ENCODE data around the gene PAX2.

DNA sequence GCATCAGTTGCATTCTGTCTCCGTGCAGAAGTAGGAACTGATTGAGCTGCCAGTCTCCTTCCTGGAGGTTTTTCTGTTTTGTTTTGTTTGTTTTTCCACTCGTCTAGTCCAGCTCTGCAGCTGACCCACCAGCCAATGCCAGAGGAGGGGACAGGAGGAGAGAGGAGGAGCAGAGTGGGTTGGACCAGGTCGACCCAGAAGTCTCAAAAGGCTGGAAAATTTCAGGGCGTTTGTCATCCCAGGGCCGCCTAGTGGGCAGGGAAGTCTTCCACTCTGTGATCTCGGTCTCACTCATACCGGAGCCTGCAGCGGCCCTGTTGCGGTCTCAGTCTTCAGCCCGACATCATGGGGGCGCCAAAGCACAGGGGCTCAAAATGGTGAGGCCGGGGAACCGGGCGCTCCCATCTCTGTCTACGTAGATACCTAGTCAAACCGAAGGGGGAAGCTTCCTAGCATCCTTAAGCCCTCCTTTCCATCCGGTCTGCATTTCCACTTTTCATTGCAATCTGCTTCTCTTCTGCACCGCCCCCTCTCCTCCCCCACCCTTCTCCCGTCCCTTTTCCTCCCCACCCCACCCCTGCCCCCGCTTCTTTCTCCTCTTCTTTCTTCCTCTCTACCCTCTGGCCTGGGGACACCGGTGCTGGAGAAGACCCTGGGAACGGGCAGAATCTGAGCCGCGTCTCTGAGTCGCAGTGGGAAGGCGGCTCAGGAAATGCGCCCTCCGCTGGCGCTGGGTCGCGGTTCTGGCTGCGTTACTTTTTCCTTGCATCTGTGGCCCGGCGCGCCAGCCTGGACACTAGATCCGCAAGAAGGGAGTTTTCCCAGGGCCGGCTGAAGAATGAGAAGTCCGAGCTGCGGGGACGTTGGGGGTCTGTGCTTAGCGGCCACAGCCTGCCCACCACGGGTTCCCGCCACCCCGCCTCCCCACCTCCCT, 16.2 kb upstream of the PAX2 start:
- peak; percentile 52 for TF ChIP-seq POLR2A (IDR thresholded peaks at IDR 0.05; ENCODE audit: low read length)
- no peak for TF ChIP-seq BHLHE40 (IDR thresholded peaks at IDR 0.05; ENCODE audit: low read depth, low read length)
- TF ChIP-seq, protein P1, sequence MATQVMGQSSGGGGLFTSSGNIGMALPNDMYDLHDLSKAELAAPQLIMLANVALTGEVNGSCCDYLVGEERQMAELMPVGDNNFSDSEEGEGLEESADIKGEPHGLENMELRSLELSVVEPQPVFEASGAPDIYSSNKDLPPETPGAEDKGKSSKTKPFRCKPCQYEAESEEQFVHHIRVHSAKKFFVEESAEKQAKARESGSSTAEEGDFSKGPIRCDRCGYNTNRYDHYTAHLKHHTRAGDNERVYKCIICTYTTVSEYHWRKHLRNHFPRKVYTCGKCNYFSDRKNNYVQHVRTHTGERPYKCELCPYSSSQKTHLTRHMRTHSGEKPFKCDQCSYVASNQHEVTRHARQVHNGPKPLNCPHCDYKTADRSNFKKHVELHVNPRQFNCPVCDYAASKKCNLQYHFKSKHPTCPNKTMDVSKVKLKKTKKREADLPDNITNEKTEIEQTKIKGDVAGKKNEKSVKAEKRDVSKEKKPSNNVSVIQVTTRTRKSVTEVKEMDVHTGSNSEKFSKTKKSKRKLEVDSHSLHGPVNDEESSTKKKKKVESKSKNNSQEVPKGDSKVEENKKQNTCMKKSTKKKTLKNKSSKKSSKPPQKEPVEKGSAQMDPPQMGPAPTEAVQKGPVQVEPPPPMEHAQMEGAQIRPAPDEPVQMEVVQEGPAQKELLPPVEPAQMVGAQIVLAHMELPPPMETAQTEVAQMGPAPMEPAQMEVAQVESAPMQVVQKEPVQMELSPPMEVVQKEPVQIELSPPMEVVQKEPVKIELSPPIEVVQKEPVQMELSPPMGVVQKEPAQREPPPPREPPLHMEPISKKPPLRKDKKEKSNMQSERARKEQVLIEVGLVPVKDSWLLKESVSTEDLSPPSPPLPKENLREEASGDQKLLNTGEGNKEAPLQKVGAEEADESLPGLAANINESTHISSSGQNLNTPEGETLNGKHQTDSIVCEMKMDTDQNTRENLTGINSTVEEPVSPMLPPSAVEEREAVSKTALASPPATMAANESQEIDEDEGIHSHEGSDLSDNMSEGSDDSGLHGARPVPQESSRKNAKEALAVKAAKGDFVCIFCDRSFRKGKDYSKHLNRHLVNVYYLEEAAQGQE (IDR thresholded peaks at IDR 0.05) = no peak
- TF ChIP-seq, protein P2, sequence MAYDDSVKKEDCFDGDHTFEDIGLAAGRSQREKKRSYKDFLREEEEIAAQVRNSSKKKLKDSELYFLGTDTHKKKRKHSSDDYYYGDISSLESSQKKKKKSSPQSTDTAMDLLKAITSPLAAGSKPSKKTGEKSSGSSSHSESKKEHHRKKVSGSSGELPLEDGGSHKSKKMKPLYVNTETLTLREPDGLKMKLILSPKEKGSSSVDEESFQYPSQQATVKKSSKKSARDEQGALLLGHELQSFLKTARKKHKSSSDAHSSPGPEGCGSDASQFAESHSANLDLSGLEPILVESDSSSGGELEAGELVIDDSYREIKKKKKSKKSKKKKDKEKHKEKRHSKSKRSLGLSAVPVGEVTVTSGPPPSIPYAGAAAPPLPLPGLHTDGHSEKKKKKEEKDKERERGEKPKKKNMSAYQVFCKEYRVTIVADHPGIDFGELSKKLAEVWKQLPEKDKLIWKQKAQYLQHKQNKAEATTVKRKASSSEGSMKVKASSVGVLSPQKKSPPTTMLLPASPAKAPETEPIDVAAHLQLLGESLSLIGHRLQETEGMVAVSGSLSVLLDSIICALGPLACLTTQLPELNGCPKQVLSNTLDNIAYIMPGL (CRISPR knock-in tag; IDR thresholded peaks at IDR 0.05; ENCODE audit: borderline replicate concordance) = no peak
- TF ChIP-seq, protein P3, sequence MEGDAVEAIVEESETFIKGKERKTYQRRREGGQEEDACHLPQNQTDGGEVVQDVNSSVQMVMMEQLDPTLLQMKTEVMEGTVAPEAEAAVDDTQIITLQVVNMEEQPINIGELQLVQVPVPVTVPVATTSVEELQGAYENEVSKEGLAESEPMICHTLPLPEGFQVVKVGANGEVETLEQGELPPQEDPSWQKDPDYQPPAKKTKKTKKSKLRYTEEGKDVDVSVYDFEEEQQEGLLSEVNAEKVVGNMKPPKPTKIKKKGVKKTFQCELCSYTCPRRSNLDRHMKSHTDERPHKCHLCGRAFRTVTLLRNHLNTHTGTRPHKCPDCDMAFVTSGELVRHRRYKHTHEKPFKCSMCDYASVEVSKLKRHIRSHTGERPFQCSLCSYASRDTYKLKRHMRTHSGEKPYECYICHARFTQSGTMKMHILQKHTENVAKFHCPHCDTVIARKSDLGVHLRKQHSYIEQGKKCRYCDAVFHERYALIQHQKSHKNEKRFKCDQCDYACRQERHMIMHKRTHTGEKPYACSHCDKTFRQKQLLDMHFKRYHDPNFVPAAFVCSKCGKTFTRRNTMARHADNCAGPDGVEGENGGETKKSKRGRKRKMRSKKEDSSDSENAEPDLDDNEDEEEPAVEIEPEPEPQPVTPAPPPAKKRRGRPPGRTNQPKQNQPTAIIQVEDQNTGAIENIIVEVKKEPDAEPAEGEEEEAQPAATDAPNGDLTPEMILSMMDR (IDR thresholded peaks at IDR 0.05) = peak; percentile 85
- no peak for TF ChIP-seq MAFK (IDR thresholded peaks at IDR 0.05; ENCODE audit: partially characterized antibody)
- no peak for TF ChIP-seq CHD2 (IDR thresholded peaks at IDR 0.05; ENCODE audit: low read length, partially characterized antibody)
- TF ChIP-seq CBX2 (IDR thresholded peaks at IDR 0.05; ENCODE audit: borderline replicate concordance, low read depth) = no peak
- TF ChIP-seq CBX8 (IDR thresholded peaks at IDR 0.05) = no peak
- TF ChIP-seq, protein P4, sequence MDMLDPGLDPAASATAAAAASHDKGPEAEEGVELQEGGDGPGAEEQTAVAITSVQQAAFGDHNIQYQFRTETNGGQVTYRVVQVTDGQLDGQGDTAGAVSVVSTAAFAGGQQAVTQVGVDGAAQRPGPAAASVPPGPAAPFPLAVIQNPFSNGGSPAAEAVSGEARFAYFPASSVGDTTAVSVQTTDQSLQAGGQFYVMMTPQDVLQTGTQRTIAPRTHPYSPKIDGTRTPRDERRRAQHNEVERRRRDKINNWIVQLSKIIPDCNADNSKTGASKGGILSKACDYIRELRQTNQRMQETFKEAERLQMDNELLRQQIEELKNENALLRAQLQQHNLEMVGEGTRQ (IDR thresholded peaks at IDR 0.05) = no peak
- TF ChIP-seq, protein P5, sequence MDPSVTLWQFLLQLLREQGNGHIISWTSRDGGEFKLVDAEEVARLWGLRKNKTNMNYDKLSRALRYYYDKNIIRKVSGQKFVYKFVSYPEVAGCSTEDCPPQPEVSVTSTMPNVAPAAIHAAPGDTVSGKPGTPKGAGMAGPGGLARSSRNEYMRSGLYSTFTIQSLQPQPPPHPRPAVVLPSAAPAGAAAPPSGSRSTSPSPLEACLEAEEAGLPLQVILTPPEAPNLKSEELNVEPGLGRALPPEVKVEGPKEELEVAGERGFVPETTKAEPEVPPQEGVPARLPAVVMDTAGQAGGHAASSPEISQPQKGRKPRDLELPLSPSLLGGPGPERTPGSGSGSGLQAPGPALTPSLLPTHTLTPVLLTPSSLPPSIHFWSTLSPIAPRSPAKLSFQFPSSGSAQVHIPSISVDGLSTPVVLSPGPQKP (IDR thresholded peaks at IDR 0.05; ENCODE audit: low read depth, low read length) = no peak
- TF ChIP-seq MAZ (IDR thresholded peaks at IDR 0.05; ENCODE audit: borderline replicate concordance, low read depth, low read length) = no peak
- TF ChIP-seq, protein P6, sequence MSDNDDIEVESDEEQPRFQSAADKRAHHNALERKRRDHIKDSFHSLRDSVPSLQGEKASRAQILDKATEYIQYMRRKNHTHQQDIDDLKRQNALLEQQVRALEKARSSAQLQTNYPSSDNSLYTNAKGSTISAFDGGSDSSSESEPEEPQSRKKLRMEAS (IDR thresholded peaks at IDR 0.05) = peak; percentile 58

Measured in A549 (cell line).